GM23248 (cell line): ENCODE results near the gene KCTD20. TPM values are rescaled to one million over a fixed set of nuclear protein-coding genes. Genes with fewer than 3 reads are reported as not detected.

Experiments used
- DNase-seq: peaks from one replicate; pipeline ENCODE4 v3.0.0-alpha.2; 2015
- H2AFZ ChIP-seq: fragments of 200-600 bp; sonication (generic); 2 replicates; pipeline ENCODE4 v1.6.1; 2016; ENCODE audit warnings: antibody characterized with exemption
- H3F3A ChIP-seq: fragments of 200-600 bp; sonication (generic); 2 replicates; pipeline ENCODE4 v1.6.1; 2016; ENCODE audit warnings: mild to moderate bottlenecking, antibody characterized with exemption, mixed run types; ENCODE audit not compliant: insufficient read depth
- H3K27ac ChIP-seq: fragments of 200-600 bp; sonication (generic); 2 replicates; pipeline ENCODE4 v1.5.1; 2016; ENCODE audit warnings: mild to moderate bottlenecking
- H3K27me3 ChIP-seq: fragments of 200-600 bp; sonication (generic); replicated peaks from 2 replicates; pipeline ENCODE4 v1.6.1; 2016; ENCODE audit warnings: mild to moderate bottlenecking; ENCODE audit not compliant: insufficient read depth
- H3K36me3 ChIP-seq: fragments of 200-600 bp; sonication (generic); 2 replicates; pipeline ENCODE4 v1.6.1; 2016; ENCODE audit warnings: low read depth, mild to moderate bottlenecking
- H3K4me1 ChIP-seq: fragments of 200-600 bp; sonication (generic); 2 replicates; pipeline ENCODE4 v1.6.1; 2016; ENCODE audit warnings: mild to moderate bottlenecking; ENCODE audit not compliant: insufficient read depth
- H3K4me2 ChIP-seq: fragments of 200-600 bp; sonication (generic); one replicate; pipeline ENCODE4 v1.6.1; 2016; ENCODE audit warnings: mild to moderate bottlenecking; ENCODE audit not compliant: unreplicated experiment
- H3K4me3 ChIP-seq: fragments of 200-600 bp; sonication (generic); 2 replicates; pipeline ENCODE4 v1.5.1; 2016; ENCODE audit warnings: mild to moderate bottlenecking
- H3K79me2 ChIP-seq: fragments of 200-600 bp; sonication (generic); 2 replicates; pipeline ENCODE4 v1.6.1; 2016; ENCODE audit warnings: mild to moderate bottlenecking; ENCODE audit not compliant: insufficient read depth
- H3K9ac ChIP-seq: fragments of 200-600 bp; sonication (generic); 2 replicates; pipeline ENCODE4 v1.6.1; 2016; ENCODE audit warnings: mild to moderate bottlenecking
- H3K9me2 ChIP-seq: fragments of 200-600 bp; sonication (generic); 2 replicates; pipeline ENCODE4 v1.6.1; 2016; ENCODE audit warnings: mixed run types, mild to moderate bottlenecking, moderate library complexity; ENCODE audit not compliant: insufficient read depth
- H3K9me3 ChIP-seq: fragments of 200-600 bp; sonication (generic); one replicate; pipeline ENCODE4 v1.6.1; 2017; ENCODE audit warnings: low read depth
- H4K20me1 ChIP-seq: fragments of 200-600 bp; sonication (generic); 2 replicates; pipeline ENCODE4 v1.6.0; 2016; ENCODE audit not compliant: insufficient read depth
- EZH2 ChIP-seq: fragments of 200-600 bp; sonication (generic); IDR thresholded peaks from 2 replicates; pipeline ENCODE4 v1.6.1; 2018; ENCODE audit warnings: antibody characterized with exemption, mild to moderate bottlenecking; ENCODE audit not compliant: insufficient read depth, poor library complexity, severe bottlenecking
- EZH2phosphoT487 ChIP-seq: fragments of 200-600 bp; sonication (generic); IDR thresholded peaks from 2 replicates; pipeline ENCODE4 v1.6.1; 2018; ENCODE audit warnings: antibody characterized with exemption, moderate library complexity, mild to moderate bottlenecking, low read depth; ENCODE audit not compliant: insufficient read depth
- WGBS, 2 experiments: methylation state at CpG; one replicate each; pipeline ENCODE4 v1.1.6; 2015 to 2017; ENCODE audit warnings: low lambda C conversion rate in 2 of 2, low coverage in 1 of 2; ENCODE audit errors: missing lambda C conversion rate in 2 of 2; 5-methylcytosine and 5-hydroxymethylcytosine counted together
- in situ Hi-C: fragments of 300-500 bp; cut with MboI; formaldehyde crosslinking; loops from 2 replicates; pipeline ENCODE4 v1.15.0; 2020
- polyA plus RNA-seq: library from polyadenylated mRNA; unstranded; fragments of >200 nt; fragmentation: Nextera tagmentation; extraction: Ambion mirVana; gene quantifications from 2 replicates; pipeline ENCODE4 v1.2.1, GENCODE V29; 2016
- small RNA-seq: library from RNA; depleted of rRNA; stranded (forward); fragments of <200 nt; gene quantifications from one replicate; pipeline ENCODE3, GENCODE V24; 2014; ENCODE audit warnings: low read depth, low replicate concordance
- total RNA-seq: library from RNA; depleted of rRNA; stranded (reverse); fragments of >200 nt; shearing (Covaris generic); gene quantifications from 2 replicates; pipeline ENCODE4 v1.2.3, GENCODE V29; 2014; rRNA removed

Gene KCTD20
- total and polyA plus RNA-seq, 2 experiments from 2014 or later, result 52.7 to 120 TPM

- no peaks in the 10 kb centered on the region for H3K9me2 ChIP-seq
- peaks cover 100% of the 10 kb centered on the region for H3K79me2 ChIP-seq
- H4K20me1 ChIP-seq, result no peaks in the 10 kb centered on the region
- in situ Hi-C loops, result no loop called here
- 97 to 98% methylated on average over 4 of the region's 4 CpGs for WGBS, 2 experiments
- H3K27ac ChIP-seq, result no peak overlapping the region
- H3K4me2 ChIP-seq, result no peak overlapping the region
- no peak overlapping the region for H3K9ac ChIP-seq
- TF ChIP-seq EZH2, result no peak
- no peak for TF ChIP-seq EZH2phosphoT487
- no peaks in the 10 kb centered on the region for H3K9me3 ChIP-seq
- H3F3A ChIP-seq, result peaks cover 3% of the 10 kb centered on the region; the same call in 1 of the 2 replicates
- H3K4me3 ChIP-seq, result no peak overlapping the region
- no peak for DNase-seq
- no peaks in the 10 kb centered on the region for H3K27me3 ChIP-seq
- no peak overlapping the region for H2AFZ ChIP-seq
- H3K36me3 ChIP-seq, result peaks cover 50% of the 10 kb centered on the region
- H3K4me1 ChIP-seq, result peaks cover 23% of the 10 kb centered on the region
These were observed 97.2 kb downstream of the KCTD20 start for GRCh38 chr6:36539814-36540568.

Small RNA genes within 50 kb of the gene (small RNA-seq; reads per million reads assigned to genes)
- not detected for gene RN7SL502P

Other genes with a start within 250 kb of the KCTD20 start
- gene BRPF3, start 246.3 kb upstream of the KCTD20 start, total RNA-seq, result 7.9 and 11.3 TPM in 2 replicates
- gene BRPF3, start 246.3 kb upstream of the KCTD20 start, polyA plus RNA-seq, result 5.8 and 6.3 TPM in 2 replicates
- gene PNPLA1, start 172.9 kb upstream of the KCTD20 start, total RNA-seq, result not detected in 2 replicates
- not detected in 2 replicates for gene PNPLA1, start 172.9 kb upstream of the KCTD20 start, polyA plus RNA-seq
- gene BNIP5, start 106.1 kb upstream of the KCTD20 start, total RNA-seq, result not detected in 2 replicates
- gene BNIP5, start 106.1 kb upstream of the KCTD20 start, polyA plus RNA-seq, result not detected in 2 replicates
- 0.32 TPM in 1 of 2 replicates, not detected in the other for gene ETV7, start 55.3 kb upstream of the KCTD20 start, total RNA-seq
- 0.70 and 0.99 TPM in 2 replicates for gene ETV7, start 55.3 kb upstream of the KCTD20 start, polyA plus RNA-seq
- gene PXT1, start 146 bp upstream of the KCTD20 start, total RNA-seq, result not detected in 2 replicates
- not detected in 2 replicates for gene PXT1, start 146 bp upstream of the KCTD20 start, polyA plus RNA-seq
- gene STK38, start 104.5 kb downstream of the KCTD20 start, total RNA-seq, result 30.5 and 35.6 TPM in 2 replicates
- 50.4 and 51.1 TPM in 2 replicates for gene STK38, start 104.5 kb downstream of the KCTD20 start, polyA plus RNA-seq
- 141 and 171 TPM in 2 replicates for gene SRSF3, start 151.4 kb downstream of the KCTD20 start, total RNA-seq
- gene SRSF3, start 151.4 kb downstream of the KCTD20 start, polyA plus RNA-seq, result 238 and 243 TPM in 2 replicates
- gene CDKN1A, start 235.7 kb downstream of the KCTD20 start, total RNA-seq, result 469 and 549 TPM in 2 replicates
- 813 and 856 TPM in 2 replicates for gene CDKN1A, start 235.7 kb downstream of the KCTD20 start, polyA plus RNA-seq